MCF 10A (cell line): Measurements from ENCODE around the gene DNAH6. TPM values are rescaled to one million over a fixed set of nuclear protein-coding genes. Genes with fewer than 3 reads are reported as not detected.

Experiments used
- BruUV-seq: library from RNA; stranded (reverse); fragments of 400-500 nt; replicated peaks from 2 replicates; lab custom pipeline; 2021; lab: Mats Ljungman, UMichigan
- CTCF ChIA-PET: fragments of 300-600 bp; sonication (Branson Sonifier 250); formaldehyde crosslinking; extraction: SDS; loops from one replicate; lab custom pipeline; 2021; ENCODE audit warnings: antibody characterized with exemption, inconsistent platforms; lab: Yijun Ruan, JAX
- POLR2A ChIA-PET: fragments of 300-600, 350-650 bp; sonication (Branson Sonifier 250); formaldehyde crosslinking; extraction: SDS; loops from one replicate; lab custom pipeline; 2020; ENCODE audit warnings: antibody characterized with exemption, inconsistent platforms; lab: Yijun Ruan, JAX
- DNase-seq: peaks from one replicate; pipeline ENCODE4 v3.0.0-alpha.2; 2018; ENCODE audit not compliant: unreplicated experiment
- H3K27ac Mint-ChIP-seq: one replicate; pipeline ENCODE4 v1.8.0; 2022; ENCODE audit warnings: mild to moderate bottlenecking, low read depth, mixed read lengths; ENCODE audit not compliant: unreplicated experiment
- H3K27me3 Mint-ChIP-seq: one replicate; pipeline ENCODE4 v1.8.0; 2022; ENCODE audit warnings: mixed read lengths; ENCODE audit not compliant: insufficient read depth, unreplicated experiment
- H3K36me3 Mint-ChIP-seq: one replicate; pipeline ENCODE4 v1.8.0; 2022; ENCODE audit warnings: mild to moderate bottlenecking, moderate library complexity, mixed read lengths; ENCODE audit not compliant: insufficient read depth, unreplicated experiment
- H3K4me1 Mint-ChIP-seq: one replicate; pipeline ENCODE4 v1.8.0; 2022; ENCODE audit warnings: mixed read lengths; ENCODE audit not compliant: insufficient read depth, unreplicated experiment
- H3K4me3 Mint-ChIP-seq: one replicate; pipeline ENCODE4 v1.8.0; 2022; ENCODE audit warnings: mild to moderate bottlenecking, moderate library complexity, mixed read lengths; ENCODE audit not compliant: unreplicated experiment
- H3K9me3 Mint-ChIP-seq: one replicate; pipeline ENCODE4 v1.8.0; 2022; ENCODE audit warnings: mixed read lengths; ENCODE audit not compliant: unreplicated experiment
- intact Hi-C: fragments of 100-400 bp; cut with micrococcal nuclease; formaldehyde crosslinking; loops from 2 replicates; pipeline ENCODE4 v1.14.1; 2022
- total RNA-seq: library from RNA; stranded (reverse); gene quantifications from 2 replicates; pipeline ENCODE4 v1.2.3, GENCODE V29; 2022
- TF ChIP-seq, protein P1 (sequence below): fragments of 200-600 bp; IDR thresholded peaks from one replicate; pipeline ENCODE4 v1.8.0; 2022; ENCODE audit warnings: antibody characterized with exemption, mild to moderate bottlenecking; ENCODE audit not compliant: unreplicated experiment

Gene DNAH6
- total RNA-seq, 1 experiment from 2014 or later: 0.14 TPM

DNA sequence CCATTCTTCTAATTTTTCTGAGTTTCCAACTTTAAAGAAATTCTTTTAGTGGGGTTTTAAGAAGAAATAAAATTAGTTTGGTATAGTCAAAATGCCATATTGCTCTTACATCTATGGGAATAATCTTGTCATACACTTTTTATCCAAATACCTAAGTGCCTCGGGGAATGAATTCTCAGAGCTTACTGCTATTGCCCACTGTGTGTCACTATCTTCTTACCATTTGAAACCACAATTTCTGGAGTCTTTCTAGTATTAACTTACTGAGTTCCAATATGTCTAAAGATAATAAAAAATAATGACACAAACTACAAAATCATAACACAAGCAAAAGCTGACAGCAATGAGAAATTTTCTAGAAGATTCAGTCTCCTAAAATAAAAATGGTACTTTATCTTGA lies 23.7 kb upstream of the DNAH6 start:
- intact Hi-C loops: loop anchor here (10.0 kb wide), 1 partner anchor 802 kb away; no protein-coding TSS in a partner anchor
- no peak for DNase-seq
- no TSS peak for BruUV-seq
- Mint-ChIP-seq H3K27me3 (no peaks in the 10 kb centered on the region), H3K36me3 (no peaks in the 10 kb centered on the region), H3K4me1 (peaks cover 16% of the 10 kb centered on the region), H3K9me3 (no peaks in the 10 kb centered on the region), H3K27ac (no peak overlapping the region), H3K4me3 (no peak overlapping the region)
- POLR2A ChIA-PET: interaction anchor here (0.7 kb wide), 1 partner anchor 365 kb away, joined by 3 read pairs; no protein-coding TSS in a partner anchor
- TF ChIP-seq, protein P1, sequence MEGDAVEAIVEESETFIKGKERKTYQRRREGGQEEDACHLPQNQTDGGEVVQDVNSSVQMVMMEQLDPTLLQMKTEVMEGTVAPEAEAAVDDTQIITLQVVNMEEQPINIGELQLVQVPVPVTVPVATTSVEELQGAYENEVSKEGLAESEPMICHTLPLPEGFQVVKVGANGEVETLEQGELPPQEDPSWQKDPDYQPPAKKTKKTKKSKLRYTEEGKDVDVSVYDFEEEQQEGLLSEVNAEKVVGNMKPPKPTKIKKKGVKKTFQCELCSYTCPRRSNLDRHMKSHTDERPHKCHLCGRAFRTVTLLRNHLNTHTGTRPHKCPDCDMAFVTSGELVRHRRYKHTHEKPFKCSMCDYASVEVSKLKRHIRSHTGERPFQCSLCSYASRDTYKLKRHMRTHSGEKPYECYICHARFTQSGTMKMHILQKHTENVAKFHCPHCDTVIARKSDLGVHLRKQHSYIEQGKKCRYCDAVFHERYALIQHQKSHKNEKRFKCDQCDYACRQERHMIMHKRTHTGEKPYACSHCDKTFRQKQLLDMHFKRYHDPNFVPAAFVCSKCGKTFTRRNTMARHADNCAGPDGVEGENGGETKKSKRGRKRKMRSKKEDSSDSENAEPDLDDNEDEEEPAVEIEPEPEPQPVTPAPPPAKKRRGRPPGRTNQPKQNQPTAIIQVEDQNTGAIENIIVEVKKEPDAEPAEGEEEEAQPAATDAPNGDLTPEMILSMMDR: peak; percentile 27
- CTCF ChIA-PET: interaction anchor here (0.6 to 1.5 kb wide), 5 partner anchors 9 to 397 kb away, joined by 3 to 4 read pairs (median 3); no protein-coding TSS in a partner anchor

DNA sequence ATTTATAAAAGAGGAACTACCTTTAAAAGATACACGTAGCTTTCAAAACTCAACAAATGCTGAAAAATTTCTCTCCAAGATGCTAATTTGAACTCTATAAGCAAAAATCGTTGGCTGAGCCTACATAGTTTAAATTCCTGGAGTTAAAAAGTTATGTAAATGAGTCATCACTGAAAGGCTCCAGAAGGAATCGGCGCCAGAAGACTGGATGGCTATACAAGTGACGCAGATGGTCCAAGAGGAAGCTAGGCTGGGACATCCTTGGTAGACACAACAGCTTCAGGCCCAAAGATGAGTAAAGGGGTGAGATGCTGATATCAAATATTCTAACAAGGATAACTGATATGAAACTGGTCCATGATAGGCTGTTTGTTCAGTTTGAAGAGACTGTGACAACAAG lies 22.8 kb upstream of the DNAH6 start:
- Mint-ChIP-seq H3K4me1 (peaks cover 21% of the 10 kb centered on the region), H3K36me3 (no peaks in the 10 kb centered on the region), H3K9me3 (no peaks in the 10 kb centered on the region), H3K27me3 (no peaks in the 10 kb centered on the region), H3K4me3 (no peak overlapping the region), H3K27ac (no peak overlapping the region)
- ChIA-PET POLR2A (interaction anchor here (0.6 to 1.1 kb wide), 3 partner anchors 26 to 287 kb away, joined by 3 to 4 read pairs (median 3); no protein-coding TSS in a partner anchor), CTCF (interaction anchor here (0.6 to 1.8 kb wide), 6 partner anchors 10 to 433 kb away, joined by 3 to 4 read pairs (median 3); no protein-coding TSS in a partner anchor)
- intact Hi-C loops: loop anchor here (10.0 kb wide), 1 partner anchor 801 kb away; no protein-coding TSS in a partner anchor
- TF ChIP-seq, protein P1: no peak
- no TSS peak for BruUV-seq
- DNase-seq: peak; percentile 59

- no TSS peak for BruUV-seq
- CTCF ChIA-PET: interaction anchor here (0.8 to 1.8 kb wide), 3 partner anchors 103 to 432 kb away, joined by 3 to 4 read pairs (median 3); no protein-coding TSS in a partner anchor
- TF ChIP-seq, protein P1: no peak
- Mint-ChIP-seq H3K4me3 (no peak overlapping the region), H3K9me3 (no peaks in the 10 kb centered on the region), H3K4me1 (peaks cover 21% of the 10 kb centered on the region), H3K27me3 (no peaks in the 10 kb centered on the region), H3K27ac (no peak overlapping the region), H3K36me3 (no peaks in the 10 kb centered on the region)
- intact Hi-C loops: loop anchor here (10.0 kb wide), 1 partner anchor 801 kb away; no protein-coding TSS in a partner anchor
- POLR2A ChIA-PET: interaction anchor here (1.1 kb wide), 1 partner anchor 36 kb away, joined by 4 read pairs; no protein-coding TSS in a partner anchor
- DNase-seq: no peak
Observed at GRCh38 chr2:84494070-84494469, 22.2 kb upstream of the DNAH6 start.

- CTCF ChIA-PET: interaction anchor here (0.6 kb wide), 1 partner anchor 31 kb away, joined by 3 read pairs; no protein-coding TSS in a partner anchor
- no peaks in the 10 kb centered on the region for H3K9me3 Mint-ChIP-seq
- POLR2A ChIA-PET: interaction anchor here (1.0 kb wide), 1 partner anchor 9 kb away, joined by 3 read pairs; no protein-coding TSS in a partner anchor
Observed at GRCh38 chr2:84495539-84496146, 20.7 kb upstream of the DNAH6 start.

More at GRCh38 chr2:84495539-84496146, 20.7 kb upstream of the DNAH6 start:
- peak overlapping the region; percentile 35 for H3K27ac Mint-ChIP-seq
- H3K27me3 Mint-ChIP-seq: no peaks in the 10 kb centered on the region
- peaks cover 21% of the 10 kb centered on the region for H3K4me1 Mint-ChIP-seq
- intact Hi-C loops: loop anchor here (1.0 to 10.0 kb wide), 5 partner anchors 136 to 799 kb away; no protein-coding TSS in a partner anchor
- BruUV-seq: no TSS peak
- no peaks in the 10 kb centered on the region for H3K36me3 Mint-ChIP-seq
- H3K4me3 Mint-ChIP-seq: no peak overlapping the region
- TF ChIP-seq, protein P1: peak; percentile 53
- DNase-seq: peak; percentile 72
